HG03196 (cell line): ENCODE results near the gene NLRP13.
"Not testable (repeated sequence)": the region's sequence is repeated elsewhere in the genome, so short reads cannot be mapped to it uniquely, and the experiment has no call there.

Experiments used
- ATAC-seq: cut with Tn5 transposase; IDR thresholded peaks from one replicate; pipeline ENCODE4 v1.9.1; 2021; ENCODE audit not compliant: unreplicated experiment

The NLRP13 gene, protein sequence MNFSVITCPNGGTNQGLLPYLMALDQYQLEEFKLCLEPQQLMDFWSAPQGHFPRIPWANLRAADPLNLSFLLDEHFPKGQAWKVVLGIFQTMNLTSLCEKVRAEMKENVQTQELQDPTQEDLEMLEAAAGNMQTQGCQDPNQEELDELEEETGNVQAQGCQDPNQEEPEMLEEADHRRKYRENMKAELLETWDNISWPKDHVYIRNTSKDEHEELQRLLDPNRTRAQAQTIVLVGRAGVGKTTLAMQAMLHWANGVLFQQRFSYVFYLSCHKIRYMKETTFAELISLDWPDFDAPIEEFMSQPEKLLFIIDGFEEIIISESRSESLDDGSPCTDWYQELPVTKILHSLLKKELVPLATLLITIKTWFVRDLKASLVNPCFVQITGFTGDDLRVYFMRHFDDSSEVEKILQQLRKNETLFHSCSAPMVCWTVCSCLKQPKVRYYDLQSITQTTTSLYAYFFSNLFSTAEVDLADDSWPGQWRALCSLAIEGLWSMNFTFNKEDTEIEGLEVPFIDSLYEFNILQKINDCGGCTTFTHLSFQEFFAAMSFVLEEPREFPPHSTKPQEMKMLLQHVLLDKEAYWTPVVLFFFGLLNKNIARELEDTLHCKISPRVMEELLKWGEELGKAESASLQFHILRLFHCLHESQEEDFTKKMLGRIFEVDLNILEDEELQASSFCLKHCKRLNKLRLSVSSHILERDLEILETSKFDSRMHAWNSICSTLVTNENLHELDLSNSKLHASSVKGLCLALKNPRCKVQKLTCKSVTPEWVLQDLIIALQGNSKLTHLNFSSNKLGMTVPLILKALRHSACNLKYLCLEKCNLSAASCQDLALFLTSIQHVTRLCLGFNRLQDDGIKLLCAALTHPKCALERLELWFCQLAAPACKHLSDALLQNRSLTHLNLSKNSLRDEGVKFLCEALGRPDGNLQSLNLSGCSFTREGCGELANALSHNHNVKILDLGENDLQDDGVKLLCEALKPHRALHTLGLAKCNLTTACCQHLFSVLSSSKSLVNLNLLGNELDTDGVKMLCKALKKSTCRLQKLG

DNA sequence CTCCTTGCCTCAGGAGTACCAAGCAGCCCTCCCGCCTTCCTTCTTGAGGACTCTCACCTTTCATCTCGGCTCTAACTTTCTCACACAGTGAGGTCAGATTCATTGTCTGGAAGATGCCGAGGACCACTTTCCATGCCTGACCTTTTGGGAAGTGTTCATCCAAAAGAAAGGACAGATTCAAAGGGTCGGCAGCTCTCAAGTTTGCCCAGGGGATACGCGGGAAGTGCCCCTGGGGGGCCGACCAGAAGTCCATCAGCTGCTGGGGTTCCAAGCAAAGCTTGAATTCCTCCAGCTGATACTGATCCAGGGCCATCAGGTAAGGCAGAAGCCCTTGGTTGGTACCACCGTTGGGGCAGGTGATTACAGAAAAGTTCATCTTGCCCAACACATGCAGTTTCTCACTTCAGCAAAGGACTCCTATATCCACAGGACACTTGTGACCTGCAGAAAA is at the start of gene NLRP13:
TSS of gene NLRP13 (minus strand) at position 401 of the 451 bp plus-strand sequence. CDS start at position 376, 25 bp downstream.
- ATAC-seq = no peak

DNA sequence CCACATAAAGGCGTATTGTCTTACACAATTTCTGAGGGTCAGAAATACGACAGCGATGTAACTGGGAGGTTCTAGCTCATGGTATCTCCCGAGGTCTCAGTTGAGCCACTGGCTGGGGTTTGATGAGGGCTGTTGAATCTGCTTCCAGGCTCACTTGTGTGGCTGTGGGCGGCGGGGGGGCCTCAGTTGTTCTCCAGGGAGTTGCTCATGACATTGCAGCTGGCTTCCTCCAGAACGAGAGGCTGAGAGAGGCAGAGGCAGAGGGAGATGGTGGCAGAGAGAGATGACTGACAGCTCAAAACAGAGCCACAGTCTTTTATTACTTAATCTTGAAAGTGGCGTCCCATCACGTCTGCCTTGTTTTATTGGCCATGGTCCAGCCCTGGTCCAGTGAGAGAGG is 48.3 kb upstream of the NLRP13 start:
- ATAC-seq = no peak

DNA sequence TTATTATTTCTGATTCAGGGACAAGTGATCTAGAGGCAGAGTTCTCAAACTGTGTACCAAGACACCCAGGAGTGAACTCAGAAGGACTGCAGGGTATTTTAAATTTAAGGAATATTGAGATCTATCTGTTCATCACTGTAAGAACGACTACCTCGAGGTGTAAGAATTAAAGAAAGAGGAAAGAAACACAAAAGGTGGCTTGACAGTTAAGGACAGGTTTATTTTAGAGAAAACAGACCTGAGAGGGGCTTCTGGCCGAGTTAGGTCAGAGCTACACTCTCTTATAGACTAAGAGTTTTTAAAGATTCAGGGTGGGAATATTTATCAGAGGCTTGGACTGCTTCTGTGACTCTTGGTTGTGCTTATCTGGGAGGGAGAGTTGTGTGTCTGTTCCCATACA is 41.8 kb upstream of the NLRP13 start:
- no peak for ATAC-seq

DNA sequence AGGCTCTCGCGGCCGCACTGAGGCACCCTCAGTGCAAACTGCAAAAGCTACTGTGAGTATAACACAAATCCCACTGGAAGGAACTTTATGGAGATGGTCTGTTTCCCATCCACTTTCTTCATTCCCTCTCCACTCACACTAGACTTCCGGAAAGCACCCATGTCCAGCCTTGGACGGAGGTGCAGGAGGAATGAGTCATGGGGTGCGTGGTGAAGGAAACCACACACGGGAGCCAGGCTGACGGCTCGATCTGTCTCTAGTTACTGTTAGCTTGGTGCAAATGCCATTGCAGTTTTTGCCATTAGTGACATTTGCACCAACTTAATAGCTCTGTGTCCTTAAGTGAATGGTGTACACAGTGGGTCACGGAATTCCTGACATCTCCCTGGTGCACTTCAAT is 30.1 kb upstream of the NLRP13 start:
- no peak for ATAC-seq

- ATAC-seq = no peak
These were observed 28.0 kb upstream of the NLRP13 start for GRCh38 chr19:55959996-55960675.

- no peak for ATAC-seq
These were observed 26.2 kb upstream of the NLRP13 start for GRCh38 chr19:55958356-55958755.

DNA sequence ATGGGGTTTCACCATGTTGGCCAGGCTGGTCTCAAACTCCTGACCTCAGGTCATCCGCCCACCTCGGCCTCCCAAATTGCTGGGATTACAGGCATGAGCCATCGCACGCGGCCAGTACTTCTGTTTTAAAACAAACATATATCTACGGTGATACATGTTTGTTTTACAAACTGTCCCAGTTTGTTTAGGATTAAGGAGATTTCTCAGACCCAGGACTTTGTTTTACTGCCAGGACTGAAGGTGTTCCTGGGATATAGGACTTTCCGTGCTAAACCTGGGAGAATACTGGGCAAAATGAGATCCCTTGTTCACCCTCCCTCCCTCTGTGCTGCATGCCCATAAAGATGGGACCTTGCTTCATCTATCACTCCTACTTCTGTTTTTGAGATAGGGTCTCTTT is 24.3 kb upstream of the NLRP13 start:
- ATAC-seq = no peak

GRCh38 chr19:55950566-55950965 is 18.4 kb upstream of the NLRP13 start:
- not testable (repeated sequence) for ATAC-seq

DNA sequence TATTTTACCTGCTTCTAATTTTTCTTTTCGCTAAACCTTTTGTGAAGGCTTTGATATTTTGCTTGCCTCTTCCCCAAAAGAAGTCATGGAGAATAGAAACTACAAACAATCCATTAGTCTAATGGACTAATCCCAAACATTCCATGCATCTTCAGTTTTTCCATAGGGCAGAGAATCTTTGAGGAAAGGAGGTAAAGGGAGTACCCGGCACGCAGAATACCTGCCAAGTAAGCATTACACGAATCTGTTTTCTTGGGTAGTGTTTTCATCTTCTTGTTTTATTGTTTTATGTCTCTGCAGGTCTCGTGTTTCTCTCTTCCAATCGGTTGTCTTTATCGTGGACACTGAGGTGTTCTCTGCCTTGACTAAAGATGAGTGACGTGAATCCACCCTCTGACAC is 15.4 kb upstream of the NLRP13 start, which contains the start of gene NLRP8:
TSS of gene NLRP8 (plus strand) at position 301 of the 400 bp plus-strand sequence.
- ATAC-seq = no peak

GRCh38 chr19:55940306-55940705 is 8.2 kb upstream of the NLRP13 start:
- no peak for ATAC-seq

GRCh38 chr19:55939206-55939605 is 7.1 kb upstream of the NLRP13 start:
- no peak for ATAC-seq

DNA sequence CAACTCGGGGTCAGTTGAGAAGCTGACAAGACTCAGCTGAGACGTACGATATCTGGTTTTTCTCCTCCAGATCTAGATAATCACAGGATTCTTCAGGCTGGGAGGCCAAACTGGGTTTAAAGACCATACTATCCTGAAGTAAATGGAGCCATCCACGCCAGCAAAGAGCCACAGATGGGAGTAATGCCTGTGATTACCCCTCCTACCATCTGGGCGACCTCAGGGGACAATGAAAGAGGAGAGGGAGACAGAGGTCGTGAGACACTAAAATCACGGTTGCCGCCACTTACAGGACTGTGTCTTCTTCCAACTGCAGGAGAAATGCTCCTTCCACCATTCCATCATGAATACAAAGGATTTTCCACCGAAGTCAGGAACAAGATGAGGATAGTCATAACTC is 3.1 kb upstream of the NLRP13 start:
- no peak for ATAC-seq

DNA sequence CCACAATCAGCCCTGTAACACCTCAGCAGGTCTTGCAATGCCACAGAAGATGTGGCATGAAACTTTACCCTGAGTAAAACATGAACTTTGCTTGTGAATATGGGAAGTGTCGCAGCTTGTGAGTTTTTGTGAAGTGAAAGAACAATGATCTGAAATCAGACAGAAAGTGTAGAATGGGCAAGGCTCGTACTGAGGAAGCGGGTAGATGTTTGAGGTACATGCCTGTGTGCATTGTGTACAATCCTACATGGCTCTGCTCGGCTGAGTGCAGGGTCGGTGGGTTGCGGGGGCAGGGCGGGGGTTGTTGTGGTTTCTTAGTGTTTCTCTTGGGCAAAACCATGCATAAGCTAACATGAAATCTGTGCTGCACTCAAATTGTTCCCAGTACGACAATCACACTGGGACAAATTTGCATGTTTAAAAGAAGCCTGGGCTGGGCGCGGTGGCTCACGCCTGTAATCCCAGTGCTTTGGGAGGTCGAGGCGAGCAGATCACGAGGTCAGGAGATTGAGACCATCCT is 1.1 kb downstream of the NLRP13 start:
- no peak for ATAC-seq

GRCh38 chr19:55929258-55929657 is 2.9 kb downstream of the NLRP13 start:
- ATAC-seq = not testable (repeated sequence)

- no peak for ATAC-seq
These were observed 4.1 kb downstream of the NLRP13 start for GRCh38 chr19:55927991-55928390.

GRCh38 chr19:55923556-55923955 is 8.6 kb downstream of the NLRP13 start:
- ATAC-seq = no peak

DNA sequence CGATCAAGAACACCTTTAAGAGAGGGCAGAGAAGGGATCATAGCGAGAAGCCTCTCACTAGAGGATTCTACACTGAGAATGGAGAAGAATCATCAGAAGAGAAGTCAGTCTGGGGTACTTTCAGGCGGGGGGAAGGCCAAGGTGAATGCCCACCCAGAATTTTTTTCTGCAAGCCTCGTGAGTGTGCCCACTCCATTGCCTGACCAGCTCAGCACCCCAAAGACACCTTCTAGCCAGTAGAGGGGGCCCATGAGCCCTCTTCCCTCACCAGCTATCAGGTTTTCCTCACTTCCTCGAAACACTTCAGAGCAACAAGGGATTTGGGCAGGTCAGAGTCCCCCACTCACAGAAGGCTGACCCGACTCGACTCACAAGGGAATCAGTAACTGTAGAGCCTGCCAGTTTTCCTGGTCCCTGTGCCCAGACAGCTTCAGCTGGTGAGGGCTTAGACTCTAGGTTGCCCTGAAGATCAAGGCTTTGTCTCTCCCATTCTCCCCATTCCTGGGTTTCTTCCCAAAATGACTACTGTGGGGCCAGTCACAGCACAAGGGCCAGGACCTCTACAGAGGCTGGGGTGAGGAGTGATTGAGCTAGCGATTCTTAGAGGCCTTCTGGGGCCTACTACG is 18.4 kb downstream of the NLRP13 start:
- no peak for ATAC-seq

GRCh38 chr19:55912916-55913315 is 19.2 kb downstream of the NLRP13 start:
- no peak for ATAC-seq

- no peak for ATAC-seq
These were observed 22.3 kb downstream of the NLRP13 start for GRCh38 chr19:55909801-55910200.

GRCh38 chr19:55907746-55908145 is 24.4 kb downstream of the NLRP13 start:
- no peak for ATAC-seq
